ENCODE data around the gene MLLT1.

DNA sequence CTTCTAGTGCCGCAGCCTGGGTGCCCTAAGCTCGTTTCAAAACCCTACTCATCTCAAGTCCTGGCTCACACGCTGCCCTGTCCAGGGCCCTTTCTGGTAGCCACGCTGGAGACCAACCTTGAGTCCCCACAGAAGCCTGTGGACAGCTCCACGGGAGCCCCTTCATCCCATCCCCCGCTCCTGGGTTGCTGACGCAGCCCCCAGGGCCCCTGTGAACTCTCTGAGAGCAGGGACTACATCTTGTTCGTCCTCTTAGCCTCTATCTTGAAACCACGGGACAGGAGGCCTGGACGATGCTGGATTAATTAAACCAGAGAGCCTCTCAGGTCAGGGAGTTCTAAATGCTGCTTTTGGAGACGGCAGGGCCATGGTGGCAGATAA, 7.4 kb downstream of the MLLT1 start:
- TF ChIP-seq POLR2AphosphoS5 (IDR thresholded peaks at IDR 0.05), result no peak
- TF ChIP-seq POLR2A (IDR thresholded peaks at IDR 0.05), result no peak
- TF ChIP-seq, protein P1, sequence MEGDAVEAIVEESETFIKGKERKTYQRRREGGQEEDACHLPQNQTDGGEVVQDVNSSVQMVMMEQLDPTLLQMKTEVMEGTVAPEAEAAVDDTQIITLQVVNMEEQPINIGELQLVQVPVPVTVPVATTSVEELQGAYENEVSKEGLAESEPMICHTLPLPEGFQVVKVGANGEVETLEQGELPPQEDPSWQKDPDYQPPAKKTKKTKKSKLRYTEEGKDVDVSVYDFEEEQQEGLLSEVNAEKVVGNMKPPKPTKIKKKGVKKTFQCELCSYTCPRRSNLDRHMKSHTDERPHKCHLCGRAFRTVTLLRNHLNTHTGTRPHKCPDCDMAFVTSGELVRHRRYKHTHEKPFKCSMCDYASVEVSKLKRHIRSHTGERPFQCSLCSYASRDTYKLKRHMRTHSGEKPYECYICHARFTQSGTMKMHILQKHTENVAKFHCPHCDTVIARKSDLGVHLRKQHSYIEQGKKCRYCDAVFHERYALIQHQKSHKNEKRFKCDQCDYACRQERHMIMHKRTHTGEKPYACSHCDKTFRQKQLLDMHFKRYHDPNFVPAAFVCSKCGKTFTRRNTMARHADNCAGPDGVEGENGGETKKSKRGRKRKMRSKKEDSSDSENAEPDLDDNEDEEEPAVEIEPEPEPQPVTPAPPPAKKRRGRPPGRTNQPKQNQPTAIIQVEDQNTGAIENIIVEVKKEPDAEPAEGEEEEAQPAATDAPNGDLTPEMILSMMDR (IDR thresholded peaks at IDR 0.05), result no peak

All from suprapubic skin (tissue), 4 donors.